ENCODE results near the gene COL23A1.

COL23A1 gene

DNA sequence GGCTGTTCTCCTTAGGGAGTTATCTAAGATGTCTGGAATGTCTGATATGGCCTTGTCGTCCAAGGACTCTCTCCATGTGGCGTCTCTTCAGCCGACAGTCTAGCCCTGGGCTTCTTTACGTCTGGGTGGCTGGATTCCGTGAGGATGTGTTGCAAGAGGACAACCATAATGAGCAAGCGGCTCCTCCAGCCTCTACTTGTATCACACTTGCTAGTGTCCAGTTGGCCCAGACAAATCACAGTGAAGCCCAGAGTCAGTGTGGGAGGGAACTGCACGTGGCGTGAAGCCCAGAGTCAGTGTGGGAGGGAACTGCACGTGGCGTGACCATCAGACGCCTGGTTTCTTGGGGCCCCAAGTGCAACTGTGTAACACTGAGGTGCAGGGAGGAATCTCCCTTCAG lies 61.1 kb downstream of the COL23A1 start:
- no peak for DNase-seq

DNA sequence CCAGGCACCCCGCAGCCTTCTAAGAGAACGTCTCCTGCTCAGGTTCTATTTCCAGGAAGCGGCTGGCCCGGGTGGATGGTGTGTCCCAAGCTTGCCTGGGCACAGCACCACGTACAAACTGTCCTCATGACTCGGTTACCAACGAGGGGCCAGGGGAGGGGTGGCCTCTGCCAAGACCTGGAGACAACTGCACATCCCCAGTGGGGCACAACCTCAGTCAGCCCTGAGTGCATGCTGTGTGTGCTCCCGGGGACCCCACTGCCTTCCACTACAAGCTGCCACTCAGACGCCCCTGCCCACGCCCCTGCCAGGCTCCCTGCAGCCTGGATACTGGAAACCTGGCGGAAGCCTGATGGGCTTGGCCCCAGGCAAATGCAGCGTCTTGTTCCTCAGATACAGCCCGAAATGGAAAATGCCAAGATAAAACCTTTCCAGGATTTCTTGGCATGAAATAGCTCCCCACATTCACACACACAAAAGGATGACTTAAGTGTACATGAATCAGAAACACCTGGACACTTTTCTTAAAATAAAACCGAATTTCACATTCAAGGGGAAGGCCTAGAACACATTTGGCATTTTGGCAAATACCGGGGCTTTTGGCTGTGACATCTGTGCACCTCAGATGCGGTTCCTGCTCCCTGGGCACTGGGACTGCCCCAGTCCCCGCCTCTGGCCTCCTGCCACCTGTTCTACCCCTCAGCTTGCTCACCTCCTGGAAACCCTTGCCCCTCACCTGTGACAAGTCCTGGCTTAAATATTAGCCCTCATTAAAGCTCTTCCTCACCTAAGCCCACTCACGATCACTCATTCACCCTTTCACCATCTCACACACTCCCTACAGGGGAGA lies 62.5 kb downstream of the COL23A1 start:
- DNase-seq = no peak

DNA sequence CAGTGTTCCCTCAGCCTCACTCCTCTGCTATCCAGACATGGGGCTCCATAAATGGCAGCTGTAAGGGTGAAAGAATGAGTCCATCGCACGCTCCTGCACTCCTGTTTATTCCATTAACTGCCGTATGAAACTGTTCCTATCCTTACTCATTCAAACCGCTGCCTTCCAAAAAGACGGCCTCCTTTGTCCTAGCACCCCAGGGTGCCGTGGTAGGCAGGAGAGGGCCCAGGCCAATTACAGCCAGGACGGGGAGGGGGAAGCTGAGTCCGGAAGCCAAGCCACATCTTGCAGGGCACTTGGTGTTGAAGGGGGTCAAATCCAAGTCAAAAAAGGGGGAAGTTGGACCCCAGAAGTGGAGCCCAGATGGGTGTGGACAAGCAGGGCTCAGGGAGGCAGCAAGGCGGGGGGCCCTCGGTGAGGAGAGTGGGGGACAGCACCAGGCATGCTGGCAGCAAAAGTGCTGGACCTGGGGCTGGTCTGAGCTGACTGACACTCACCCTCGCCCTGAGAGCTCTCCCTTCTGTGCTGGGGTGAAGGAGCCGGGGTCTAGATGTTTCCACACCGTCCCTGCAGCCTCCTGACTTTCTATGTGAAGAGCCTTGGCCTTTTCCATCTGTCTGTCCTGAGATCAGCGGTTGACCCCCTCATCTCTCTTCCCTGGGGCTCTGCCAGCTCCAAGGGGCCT lies 63.3 kb downstream of the COL23A1 start:
- no peak for DNase-seq

DNA sequence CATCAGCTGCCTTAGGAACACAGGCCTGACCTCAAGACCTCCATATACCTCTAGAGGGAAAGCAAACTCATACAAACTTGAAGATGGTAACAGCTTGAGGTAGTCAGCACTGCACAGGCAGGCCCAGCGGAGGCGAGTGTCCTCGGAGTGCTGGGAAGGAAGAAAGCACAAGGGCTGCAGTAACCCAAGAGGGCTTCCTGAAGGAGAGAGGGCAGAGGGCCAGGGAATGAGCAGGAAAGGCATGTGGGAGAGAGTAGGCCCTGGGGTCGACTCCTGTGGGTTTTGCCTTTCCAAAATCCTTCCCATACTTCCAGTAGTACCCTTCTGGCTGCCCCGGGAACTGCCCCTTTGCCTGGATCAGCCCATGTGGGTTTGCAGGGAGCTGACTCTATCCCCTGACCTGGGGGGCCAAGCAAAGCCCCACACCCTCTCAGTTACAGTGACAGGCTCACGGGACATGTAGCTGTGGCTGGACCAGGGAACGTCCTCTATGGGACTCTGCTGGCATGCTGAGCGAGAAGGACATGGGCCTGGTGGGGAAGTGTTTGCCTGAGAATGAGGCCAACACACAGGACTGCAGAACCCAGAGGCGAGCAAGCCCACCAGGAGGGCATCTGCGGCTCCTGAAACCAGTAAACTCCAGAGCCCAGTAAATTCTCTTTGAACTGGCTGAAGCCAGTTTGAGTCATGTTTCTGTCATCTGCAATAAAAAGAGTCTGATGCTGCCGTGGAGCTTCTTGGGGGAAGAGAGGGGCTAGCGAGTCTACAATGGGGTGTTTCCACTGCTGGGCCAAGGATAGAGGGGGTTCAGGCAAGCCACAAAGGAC lies 64.1 kb downstream of the COL23A1 start:
- DNase-seq = no peak

DNA sequence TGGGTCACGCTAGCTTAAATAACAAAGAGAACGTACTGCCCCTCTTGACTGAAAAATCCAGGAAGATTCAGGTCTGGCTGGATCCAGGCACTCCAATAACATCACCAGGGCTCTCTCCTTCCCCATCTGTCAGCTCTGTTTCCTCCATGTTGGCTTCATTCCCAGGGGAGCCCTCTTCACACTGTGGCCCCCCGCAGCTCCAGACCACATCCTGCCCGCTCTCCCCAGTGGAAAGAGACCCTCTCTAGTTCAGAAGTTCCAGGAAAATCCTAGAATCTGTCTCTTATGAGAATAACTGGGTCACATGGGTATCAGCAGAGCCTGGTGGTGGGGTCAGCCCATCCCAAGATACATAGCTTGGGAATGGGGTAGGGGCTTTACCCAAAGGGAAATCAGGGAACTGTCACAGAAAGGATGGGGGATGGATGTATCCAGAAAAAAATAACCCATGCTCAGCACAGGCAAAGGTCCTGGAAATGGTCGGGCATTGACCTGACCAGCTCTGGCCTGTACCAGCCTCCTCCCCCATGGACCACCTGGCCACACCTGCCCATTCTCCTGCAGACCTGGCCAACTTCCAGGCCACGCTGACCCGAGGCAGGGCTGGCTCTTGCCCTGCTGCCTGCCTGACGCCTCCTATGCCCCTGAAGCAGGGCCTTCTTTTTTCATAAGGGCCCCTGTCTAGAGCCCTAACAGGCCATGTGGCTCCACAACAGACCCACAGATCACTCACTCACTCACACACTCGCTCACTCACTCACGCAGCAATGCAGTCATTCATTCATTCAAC lies 65.9 kb downstream of the COL23A1 start:
- DNase-seq = no peak

DNA sequence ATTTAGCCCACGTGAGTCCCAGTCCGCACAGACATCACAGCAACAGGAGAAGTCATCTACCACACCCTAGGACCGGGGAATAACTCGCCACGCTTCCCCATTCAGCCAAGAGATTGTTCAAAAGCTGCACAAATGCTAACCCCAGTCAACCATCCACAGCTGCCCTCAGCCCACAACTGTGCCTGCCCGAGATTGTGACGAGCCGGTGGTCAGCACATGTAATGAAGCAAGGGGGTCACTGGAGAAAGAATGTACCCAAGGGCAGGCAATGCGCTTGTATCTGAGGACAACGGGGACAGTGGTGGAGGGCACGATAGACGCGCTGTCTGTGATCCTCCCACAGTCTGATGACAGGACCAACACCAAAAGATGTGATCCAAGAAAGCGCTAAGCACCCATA lies 67.8 kb downstream of the COL23A1 start:
- DNase-seq = no peak

DNA sequence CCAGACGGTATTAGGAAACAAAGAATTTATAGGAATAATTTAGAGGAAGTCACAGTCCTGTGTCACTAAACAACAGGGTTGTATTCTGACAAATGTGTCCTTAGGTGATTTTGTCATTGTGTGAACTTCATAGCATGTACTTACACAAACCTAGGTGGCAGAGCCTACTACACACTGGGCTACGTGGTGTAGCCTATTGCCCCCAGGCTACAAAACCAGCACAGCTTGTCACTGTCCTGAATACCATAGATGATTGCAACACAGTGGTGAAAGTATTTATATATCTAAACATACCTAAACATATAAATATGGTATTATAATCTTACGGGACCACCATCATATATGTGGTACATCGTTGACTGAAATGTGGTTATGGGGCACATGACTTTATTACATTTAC lies 69.3 kb downstream of the COL23A1 start:
- DNase-seq = no peak

DNA sequence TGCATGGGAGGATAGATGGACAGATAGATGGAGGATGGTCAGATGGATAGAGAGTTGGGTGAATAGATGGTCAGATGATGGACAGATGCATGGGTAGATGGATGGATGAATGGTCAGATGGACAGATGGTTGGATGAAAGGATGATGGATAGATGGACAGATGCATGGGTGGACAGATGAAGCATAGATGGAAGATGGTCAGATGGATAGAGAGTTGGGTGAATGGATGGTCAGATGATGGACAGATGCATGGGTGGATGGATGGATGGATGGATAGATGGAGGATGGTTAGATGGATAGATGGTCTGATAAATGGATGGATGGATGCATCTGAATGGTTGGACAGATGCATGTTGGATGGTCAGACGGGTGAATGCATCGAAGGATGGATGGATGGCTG lies 70.4 kb downstream of the COL23A1 start:
- no peak for DNase-seq

DNA sequence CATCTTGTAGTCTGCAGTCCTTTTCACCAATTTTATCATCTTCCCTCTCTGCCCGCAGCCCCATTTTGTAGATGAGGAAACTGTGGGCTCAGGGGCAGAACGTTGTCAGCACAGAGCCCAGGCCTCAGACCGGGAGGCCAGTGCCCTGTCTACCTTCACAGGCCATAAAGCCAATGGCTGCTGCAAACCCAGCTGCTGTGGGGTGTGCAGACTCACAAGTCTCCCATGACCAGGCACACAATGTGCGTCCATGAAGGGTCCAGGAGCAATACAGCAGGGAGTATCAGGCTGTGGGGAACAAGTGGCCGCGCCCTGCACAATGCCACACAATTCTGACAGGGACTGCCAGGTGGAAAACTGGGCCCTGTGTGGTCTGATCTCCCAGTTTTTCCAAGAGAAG lies 71.0 kb downstream of the COL23A1 start:
- no peak for DNase-seq

DNA sequence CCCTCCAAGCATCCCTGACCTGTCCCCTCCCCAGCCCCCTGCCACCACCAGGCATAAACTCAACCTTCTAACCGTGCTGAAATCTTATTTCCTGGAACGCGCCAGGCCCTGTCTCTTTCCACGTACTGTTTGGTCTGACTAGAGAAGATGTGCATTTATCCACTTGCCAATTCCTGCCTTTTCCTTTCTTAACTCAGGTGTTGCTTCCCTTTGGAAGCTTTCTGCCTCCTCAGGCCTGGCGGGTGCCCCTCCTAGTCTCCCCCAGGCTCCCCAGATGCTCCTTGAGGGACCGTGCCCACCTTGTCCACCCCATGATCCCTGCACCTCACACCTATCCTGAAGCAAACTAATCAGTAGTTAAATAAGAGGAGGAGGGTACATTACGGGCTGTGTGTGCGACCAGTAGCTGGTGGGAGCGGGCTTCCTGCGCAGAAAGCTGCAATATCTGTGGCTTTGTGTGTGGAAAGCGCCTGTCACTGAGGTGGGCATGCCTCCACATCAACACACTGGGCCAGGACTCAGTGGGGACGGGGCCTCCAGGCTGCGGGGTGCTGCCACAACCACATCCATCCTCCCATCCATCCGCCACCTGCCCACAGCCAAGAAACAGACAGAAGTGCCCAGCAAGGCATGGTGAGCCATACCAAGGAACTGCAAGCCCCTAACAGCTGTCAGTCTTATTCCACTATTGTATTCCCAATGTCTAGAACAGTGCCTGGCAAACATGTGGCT lies 73.5 kb downstream of the COL23A1 start:
- DNase-seq = no peak

DNA sequence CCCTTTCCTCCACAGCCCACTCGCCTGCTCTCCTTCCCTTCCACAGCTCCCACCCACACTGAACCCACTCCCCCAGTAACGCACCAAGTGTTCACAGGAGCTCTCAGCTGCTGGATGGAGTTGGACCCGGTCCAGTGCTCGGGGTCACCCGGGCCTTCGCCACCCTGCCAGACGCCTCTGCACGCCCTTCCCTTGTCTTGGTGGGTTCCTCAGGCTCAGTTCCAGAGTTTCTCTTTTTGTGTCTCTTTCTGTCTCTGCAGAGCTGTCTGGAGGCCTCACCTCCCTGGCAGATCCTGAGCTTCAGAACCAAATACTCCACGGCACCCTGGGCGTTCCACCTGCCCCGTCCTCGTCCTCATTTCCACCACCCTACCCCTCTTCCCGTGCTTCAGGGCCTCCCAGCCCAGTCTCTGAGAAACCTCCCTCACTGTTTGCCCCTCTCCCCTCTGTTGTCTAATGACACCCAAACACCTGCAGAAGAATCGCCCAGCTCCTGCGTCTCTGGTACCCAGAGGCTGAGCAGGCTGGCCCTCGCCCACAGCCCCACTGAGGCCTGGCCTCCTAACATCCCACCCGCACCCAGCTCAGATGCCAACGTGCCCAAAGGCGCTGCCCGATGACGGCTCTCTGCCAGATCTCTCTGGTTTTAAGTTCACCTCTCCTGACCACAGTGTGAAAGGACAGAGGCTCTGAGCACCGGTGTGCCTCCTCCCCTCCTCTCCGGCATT lies 74.3 kb downstream of the COL23A1 start:
- DNase-seq = no peak

DNA sequence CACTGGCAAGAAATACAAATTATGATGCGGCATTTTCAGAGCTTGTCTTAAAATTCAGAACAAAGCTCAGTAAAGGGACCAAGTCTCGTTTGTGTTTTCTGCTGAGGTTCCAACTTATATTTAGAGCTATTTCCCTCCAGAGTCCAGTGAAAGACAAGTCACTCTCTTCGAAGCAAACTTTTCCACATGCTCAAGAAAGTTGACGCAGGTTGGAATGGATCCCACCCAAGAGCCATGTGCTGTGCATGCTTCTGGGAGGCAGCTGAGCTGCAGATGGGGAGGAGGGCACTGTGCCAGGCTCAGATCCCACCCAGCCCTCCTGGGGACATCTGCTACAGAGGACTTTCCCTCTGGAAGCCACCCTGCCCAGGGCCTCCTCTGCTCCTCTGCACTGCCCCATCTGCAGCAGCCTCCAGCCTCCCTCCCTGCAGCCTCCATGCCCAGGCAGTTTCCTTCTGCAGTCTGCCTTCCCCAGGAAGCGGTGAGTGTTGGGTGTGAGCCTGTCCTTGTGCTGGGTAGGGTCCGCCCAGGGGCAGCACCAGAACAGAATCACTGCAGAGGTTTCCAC lies 75.3 kb downstream of the COL23A1 start:
- no peak for DNase-seq

DNA sequence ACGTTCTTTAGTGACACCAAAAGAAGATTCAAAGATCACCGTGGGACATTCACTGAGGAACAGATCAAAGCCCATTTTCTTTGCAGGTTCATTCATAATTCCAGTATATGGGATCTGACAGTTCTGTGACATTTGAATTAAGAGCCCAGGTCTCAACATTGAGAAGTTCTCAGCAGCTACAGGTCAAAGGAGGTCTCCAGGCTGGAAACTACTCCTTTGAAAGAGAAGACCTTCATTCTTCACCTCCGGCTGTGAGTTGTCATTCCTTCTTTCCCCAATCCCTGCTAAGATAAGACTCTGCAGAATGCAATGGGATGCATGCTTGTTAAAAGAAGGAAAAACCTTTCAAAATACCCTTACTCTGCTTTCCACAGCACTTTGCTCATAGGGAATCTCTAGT lies 79.0 kb downstream of the COL23A1 start:
- DNase-seq = no peak

DNA sequence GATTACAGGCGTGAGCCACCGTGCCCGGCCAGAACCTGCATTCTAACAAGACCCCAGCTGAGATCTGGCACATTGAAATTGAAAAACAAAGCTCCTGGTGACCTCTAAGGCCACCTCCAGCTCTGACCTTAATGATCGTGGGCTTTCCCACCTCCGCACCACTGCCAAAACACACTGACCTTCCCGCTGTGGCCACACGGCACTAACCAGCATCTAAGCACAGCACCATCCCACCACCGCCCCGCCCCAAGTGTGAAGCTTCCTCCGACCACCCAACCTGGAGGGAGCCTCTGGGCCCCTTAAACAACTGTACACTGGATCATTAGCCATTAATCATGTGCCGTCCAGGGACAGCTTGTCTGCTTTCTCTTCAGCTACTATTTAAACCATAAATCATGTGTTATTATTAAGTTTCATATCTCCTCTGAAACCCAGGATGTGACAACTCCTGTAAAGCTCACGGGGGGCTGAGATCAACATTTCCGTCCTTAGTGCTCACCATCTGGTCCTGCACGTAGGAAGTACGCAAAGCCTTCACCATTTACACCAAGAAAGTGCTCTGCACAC lies 80.6 kb downstream of the COL23A1 start:
- DNase-seq = no peak

DNA sequence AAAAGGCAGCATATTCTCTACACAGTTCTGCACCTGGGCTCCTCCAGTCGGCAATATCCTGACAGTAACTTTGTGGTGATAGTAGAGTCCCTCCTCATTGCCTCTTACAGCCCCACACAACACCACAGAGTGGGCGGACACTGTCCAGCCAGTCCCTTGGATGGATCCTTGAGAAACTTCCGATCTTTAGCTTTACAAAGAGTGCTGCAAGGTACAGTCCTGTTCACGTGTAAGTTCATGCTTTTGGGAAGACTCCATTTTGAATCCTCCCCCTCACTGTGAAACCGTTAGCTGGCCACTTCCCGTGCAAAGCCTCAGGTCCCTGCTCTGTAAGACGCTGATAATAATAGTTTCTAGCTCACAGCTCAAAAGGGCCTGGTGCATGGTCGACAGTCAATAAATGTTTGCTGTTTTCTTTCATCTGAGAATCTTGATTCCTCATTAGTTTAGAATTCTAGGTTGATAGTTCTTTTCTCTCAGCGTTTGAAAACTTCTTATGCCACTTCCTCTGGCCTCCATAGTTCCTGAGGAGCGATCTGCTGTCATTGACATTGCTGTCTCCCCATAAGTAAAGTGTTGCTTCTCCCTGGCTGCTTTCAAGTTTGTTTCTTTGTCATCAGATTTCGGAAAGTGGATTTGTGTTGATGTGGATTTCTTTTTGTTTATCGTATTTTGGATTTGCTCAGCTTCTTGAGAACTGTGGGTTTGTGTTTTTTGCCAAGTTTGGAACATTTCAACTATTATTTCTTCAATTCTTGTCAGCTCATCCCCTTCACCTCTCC lies 82.9 kb downstream of the COL23A1 start:
- no peak for DNase-seq

DNA sequence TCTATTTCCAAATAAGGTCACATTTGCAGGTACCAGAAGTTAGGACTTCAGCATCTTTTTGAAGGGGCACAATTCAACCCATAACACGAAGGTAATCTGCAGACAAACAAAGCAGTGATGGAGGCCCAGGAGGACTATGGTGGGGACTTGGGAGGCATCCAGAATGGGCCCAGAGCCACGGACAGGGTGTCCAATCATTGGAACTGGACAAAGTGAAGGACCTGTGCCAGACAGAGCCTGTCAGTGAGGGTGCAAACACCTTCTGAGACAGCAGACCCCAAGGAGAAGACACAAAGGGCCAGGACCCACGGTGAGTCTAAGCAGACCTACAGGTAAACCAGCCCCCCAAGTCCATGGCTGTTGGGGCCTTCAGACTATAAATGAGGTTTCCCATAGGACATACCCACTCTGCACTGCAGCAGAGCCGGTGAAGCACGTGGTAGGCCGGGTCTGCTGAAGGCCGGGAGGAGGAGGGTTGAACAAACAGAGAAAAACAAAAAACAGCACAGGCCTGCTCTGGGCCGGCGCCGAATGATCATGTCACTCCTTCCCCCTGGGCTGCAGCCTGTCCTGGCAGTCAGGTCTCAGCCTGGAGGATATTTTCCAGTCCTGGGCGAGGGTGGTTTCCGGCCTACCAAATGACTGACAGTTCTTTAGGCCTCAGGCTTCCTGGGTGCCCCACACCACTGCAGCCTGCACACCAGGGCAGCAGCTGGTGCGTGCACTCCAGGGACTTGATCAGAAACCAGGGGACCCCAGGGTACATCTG lies 84.4 kb downstream of the COL23A1 start:
- no peak for DNase-seq

DNA sequence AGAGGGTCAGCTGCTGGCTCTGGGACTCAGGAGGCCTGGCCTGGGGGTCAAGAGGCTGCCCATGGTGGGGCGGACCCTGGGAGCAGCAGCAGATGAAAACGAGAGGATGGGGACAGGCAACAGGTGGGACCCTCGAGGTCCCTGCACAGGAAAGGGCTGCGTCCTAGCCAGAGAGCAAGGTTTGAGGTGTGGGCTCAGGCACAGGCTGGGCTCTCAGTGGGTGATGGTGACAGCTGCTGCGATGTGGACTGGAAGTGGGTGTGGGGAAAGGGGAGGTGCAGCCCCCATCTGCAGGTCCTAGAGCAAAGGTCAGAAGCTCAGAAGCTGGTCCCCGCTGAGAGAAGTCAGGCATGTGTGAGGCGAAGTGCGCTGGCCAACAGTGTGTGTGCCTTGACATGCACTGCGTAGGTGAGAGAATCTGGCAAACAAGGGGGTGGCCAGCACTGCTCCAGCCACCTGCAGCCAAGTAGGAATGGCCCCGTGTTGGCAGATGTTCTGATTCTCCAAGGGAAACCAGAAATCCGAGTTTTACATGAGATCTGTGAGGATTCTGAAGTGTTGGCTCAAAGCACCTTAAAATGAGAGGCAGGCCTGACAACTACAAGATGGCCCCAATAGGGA lies 85.7 kb downstream of the COL23A1 start:
- DNase-seq = no peak

DNA sequence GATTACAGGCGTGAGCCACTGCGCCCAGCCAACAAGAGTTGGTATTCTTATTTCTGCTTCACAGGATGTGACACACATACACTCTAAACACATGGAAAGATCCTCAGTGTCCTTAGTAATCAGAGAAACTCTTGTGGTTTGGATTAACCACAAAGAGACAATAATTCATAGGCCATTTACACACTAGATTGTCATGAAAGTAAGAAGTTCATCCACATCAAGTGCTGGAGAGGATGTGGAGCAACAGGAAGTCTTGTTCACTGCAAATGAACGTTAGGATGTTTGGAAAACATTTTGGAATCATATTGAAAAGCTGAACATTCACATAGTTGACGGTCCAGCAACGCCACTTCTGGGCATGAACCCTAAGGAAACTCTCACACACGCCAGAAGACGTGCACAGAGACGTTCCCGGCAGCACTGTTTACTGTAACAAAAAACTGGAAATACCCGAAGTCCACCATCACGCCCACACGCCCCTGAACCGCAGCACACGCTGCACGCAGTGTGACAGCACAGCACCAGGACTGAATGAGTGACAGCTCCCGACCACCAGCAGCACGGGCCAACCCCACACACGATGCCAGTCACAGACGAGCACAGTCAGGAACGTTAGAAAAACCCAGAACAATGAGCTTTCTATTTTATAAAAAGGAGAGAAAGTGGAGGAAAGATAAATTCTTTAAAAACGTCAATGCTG lies 87.6 kb downstream of the COL23A1 start:
- DNase-seq = no peak
